GM23338 (cell line): ENCODE results near the gene RGS19. TPM values are rescaled to one million over a fixed set of nuclear protein-coding genes. Genes with fewer than 3 reads are reported as not detected.

ENCODE experiments used
- ATAC-seq: fragments of 200-7000 bp; cut with Tn5 transposase; 3 replicates; pipeline ENCODE4 v1.9.1; 2020
- DNase-seq: peaks from one replicate; pipeline ENCODE4 v3.0.0-alpha.2; 2015; ENCODE audit warnings: low spot score
- H2AFZ ChIP-seq: fragments of 200-600 bp; sonication (generic); 2 replicates; pipeline ENCODE4 v1.8.0; 2016; ENCODE audit warnings: antibody characterized with exemption, mild to moderate bottlenecking, moderate library complexity
- H3F3A ChIP-seq: fragments of 200-600 bp; sonication (generic); replicated peaks from 2 replicates; pipeline ENCODE4 v1.8.0; 2017; ENCODE audit warnings: antibody characterized with exemption, mixed run types, low read depth
- H3K27ac ChIP-seq: fragments of 200-600 bp; sonication (generic); 2 replicates; pipeline ENCODE4 v1.6.1; 2016; ENCODE audit warnings: low read depth
- H3K27me3 ChIP-seq: fragments of 200-600 bp; sonication (generic); 2 replicates; pipeline ENCODE4 v1.8.0; 2016; ENCODE audit warnings: mild to moderate bottlenecking, mixed run types, moderate library complexity; ENCODE audit not compliant: insufficient read depth
- H3K36me3 ChIP-seq: fragments of 200-600 bp; sonication (generic); 2 replicates; pipeline ENCODE4 v1.8.0; 2016; ENCODE audit warnings: mild to moderate bottlenecking; ENCODE audit not compliant: insufficient read depth
- H3K4me1 ChIP-seq: fragments of 200-600 bp; sonication (generic); 2 replicates; pipeline ENCODE4 v1.8.0; 2016; ENCODE audit warnings: mild to moderate bottlenecking, moderate library complexity; ENCODE audit not compliant: insufficient read depth
- H3K4me2 ChIP-seq: fragments of 200-600 bp; sonication (generic); 2 replicates; pipeline ENCODE4 v1.7.1; 2017; ENCODE audit warnings: mixed run types
- H3K4me3 ChIP-seq: fragments of 200-600 bp; sonication (generic); 2 replicates; pipeline ENCODE4 v1.6.1; 2016; ENCODE audit warnings: mixed run types
- H3K79me2 ChIP-seq: fragments of 200-600 bp; sonication (generic); replicated peaks from 2 replicates; pipeline ENCODE4 v1.8.0; 2017; ENCODE audit warnings: mild to moderate bottlenecking; ENCODE audit not compliant: insufficient read depth
- H3K9me2 ChIP-seq: fragments of 200-600 bp; sonication (generic); 2 replicates; pipeline ENCODE4 v1.8.0; 2017; ENCODE audit not compliant: insufficient read depth
- H4K20me1 ChIP-seq: fragments of 200-600 bp; sonication (generic); replicated peaks from 2 replicates; pipeline ENCODE4 v1.8.0; 2017; ENCODE audit warnings: mild to moderate bottlenecking; ENCODE audit not compliant: insufficient read depth
- H3K27ac Mint-ChIP-seq: 2 replicates; pipeline ENCODE4 v1.8.0; 2020; ENCODE audit warnings: inconsistent platforms, mild to moderate bottlenecking, moderate library complexity, mixed read lengths
- H3K27me3 Mint-ChIP-seq: 3 replicates; pipeline ENCODE4 v1.8.0; 2022; ENCODE audit warnings: low read depth, mild to moderate bottlenecking, moderate library complexity, mixed read lengths, inconsistent platforms; ENCODE audit not compliant: insufficient read depth, poor library complexity
- H3K36me3 Mint-ChIP-seq: 3 replicates; pipeline ENCODE4 v1.8.0; 2021; ENCODE audit warnings: low read depth, mild to moderate bottlenecking, inconsistent platforms, moderate library complexity, mixed read lengths
- H3K4me1 Mint-ChIP-seq: 3 replicates; pipeline ENCODE4 v1.8.0; 2020; ENCODE audit warnings: mild to moderate bottlenecking, inconsistent platforms, mixed read lengths
- H3K4me3 Mint-ChIP-seq: 3 replicates; pipeline ENCODE4 v1.8.0; 2021; ENCODE audit warnings: moderate library complexity, mild to moderate bottlenecking, inconsistent platforms, mixed read lengths
- H3K9me3 Mint-ChIP-seq: 3 replicates; pipeline ENCODE4 v1.8.0; 2020; ENCODE audit warnings: moderate library complexity, mild to moderate bottlenecking, inconsistent platforms, mixed read lengths
- CREB1 ChIP-seq: fragments of 250-450 bp; sonication (Bioruptor Pico); IDR thresholded peaks from 2 replicates; pipeline ENCODE4 v1.5.0; 2020; ENCODE audit warnings: low read depth, mild to moderate bottlenecking, moderate library complexity
- ETS1 ChIP-seq: IDR thresholded peaks from 2 replicates; pipeline ENCODE4 v1.6.1; 2016; ENCODE audit warnings: antibody characterized with exemption
- EZH2 ChIP-seq: fragments of 200-600 bp; sonication (generic); IDR thresholded peaks from one replicate; pipeline ENCODE4 v1.8.0; 2017; ENCODE audit warnings: antibody characterized with exemption, mild to moderate bottlenecking, low read depth; ENCODE audit not compliant: unreplicated experiment
- EZH2phosphoT487 ChIP-seq: fragments of 200-600 bp; sonication (generic); IDR thresholded peaks from one replicate; pipeline ENCODE4 v1.8.1; 2018; ENCODE audit warnings: antibody characterized with exemption; ENCODE audit not compliant: unreplicated experiment
- JUNB ChIP-seq: IDR thresholded peaks from one replicate; pipeline ENCODE4 v1.6.1; 2016; ENCODE audit warnings: antibody characterized with exemption; ENCODE audit not compliant: unreplicated experiment
- NANOG ChIP-seq: IDR thresholded peaks from 2 replicates; pipeline ENCODE4 v1.6.1; 2016; ENCODE audit warnings: antibody characterized with exemption, borderline replicate concordance
- POLR2AphosphoS5 ChIP-seq: IDR thresholded peaks from 2 replicates; pipeline ENCODE4 v1.6.1; 2016; ENCODE audit warnings: antibody characterized with exemption, low read depth
- REST ChIP-seq: IDR thresholded peaks from one replicate; pipeline ENCODE4 v1.6.1; 2018; ENCODE audit warnings: antibody characterized with exemption; ENCODE audit not compliant: unreplicated experiment
- STAT1 ChIP-seq: IDR thresholded peaks from one replicate; pipeline ENCODE4 v1.6.1; 2016; ENCODE audit warnings: antibody characterized with exemption; ENCODE audit not compliant: unreplicated experiment
- ZNF114 ChIP-seq: fragments of 250-450 bp; sonication (Bioruptor Pico); IDR thresholded peaks from 2 replicates; pipeline ENCODE4 v1.5.0; 2020; ENCODE audit warnings: mild to moderate bottlenecking, moderate library complexity
- ZNF331 ChIP-seq: fragments of 250-450 bp; sonication (Bioruptor Pico); IDR thresholded peaks from 2 replicates; pipeline ENCODE4 v1.5.0; 2020; ENCODE audit warnings: low read depth, mild to moderate bottlenecking, moderate library complexity
- ZNF462 ChIP-seq: fragments of 250-450 bp; sonication (Bioruptor Pico); IDR thresholded peaks from 2 replicates; pipeline ENCODE4 v1.5.0; 2020; ENCODE audit warnings: mild to moderate bottlenecking, moderate library complexity
- polyA plus RNA-seq: library from polyadenylated mRNA; unstranded; fragments of >200 nt; fragmentation: Nextera tagmentation; extraction: Ambion mirVana; gene quantifications from 2 replicates; pipeline ENCODE4 v1.2.1, GENCODE V29; 2016
- total RNA-seq: library from RNA; depleted of rRNA; stranded (reverse); fragments of >200 nt; shearing (Covaris generic); gene quantifications from 2 replicates; pipeline ENCODE4 v1.2.3, GENCODE V29; 2014
- TF ChIP-seq, protein P1 (sequence below), 2 experiments: fragments of 200-600 bp in 1 of 2; sonication (generic) in 1 of 2; conservative IDR thresholded peaks; 2 replicates each; pipeline versions ENCODE4 v1.5.1 to v1.6.1; 2016 to 2017; ENCODE audit warnings: antibody characterized with exemption in 2 of 2, low read depth in 2 of 2, mild to moderate bottlenecking in 2 of 2, moderate library complexity in 1 of 2

RGS19 gene
- total and polyA plus RNA-seq, 2 experiments from 2014 or later = 13.1 to 19.7 TPM

DNA sequence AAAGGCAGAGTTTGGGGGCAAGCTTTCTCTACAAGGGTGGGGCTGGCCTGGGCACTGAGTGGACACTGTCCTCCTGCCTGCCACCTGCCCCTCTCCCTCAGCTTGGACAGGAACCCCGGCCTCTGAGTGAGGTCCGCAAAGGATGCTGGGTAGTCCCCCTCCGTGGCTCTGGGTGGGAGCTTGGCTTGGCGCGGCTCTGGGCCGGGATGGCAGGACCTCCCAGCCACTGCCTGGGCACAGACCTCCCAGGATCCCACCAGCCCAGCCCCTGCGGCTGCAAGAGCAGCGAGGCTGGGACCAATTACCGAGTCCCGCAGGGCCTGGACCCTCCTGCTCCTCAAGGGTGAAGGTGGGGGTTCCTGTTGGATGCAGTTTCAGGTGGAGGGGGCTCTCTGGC, 27.0 kb downstream of the RGS19 start:
- 0 out of 2 replicates have a peak, but pooled peaks cover 5% of the 10 kb centered on the region for H3F3A ChIP-seq
- H3K4me2 ChIP-seq = no peak overlapping the region
- no peaks in the 10 kb centered on the region for H3K36me3 Mint-ChIP-seq
- TF ChIP-seq EZH2phosphoT487 (no peak), REST (no peak), ZNF462 (CRISPR knock-in tag) (no peak), STAT1 (no peak), NANOG (no peak), EZH2 (no peak), ZNF114 (CRISPR knock-in tag) (no peak), JUNB (no peak), POLR2AphosphoS5 (no peak), ZNF331 (CRISPR knock-in tag) (no peak), CREB1 (CRISPR knock-in tag) (no peak), ETS1 (no peak)
- TF ChIP-seq, protein P1, sequence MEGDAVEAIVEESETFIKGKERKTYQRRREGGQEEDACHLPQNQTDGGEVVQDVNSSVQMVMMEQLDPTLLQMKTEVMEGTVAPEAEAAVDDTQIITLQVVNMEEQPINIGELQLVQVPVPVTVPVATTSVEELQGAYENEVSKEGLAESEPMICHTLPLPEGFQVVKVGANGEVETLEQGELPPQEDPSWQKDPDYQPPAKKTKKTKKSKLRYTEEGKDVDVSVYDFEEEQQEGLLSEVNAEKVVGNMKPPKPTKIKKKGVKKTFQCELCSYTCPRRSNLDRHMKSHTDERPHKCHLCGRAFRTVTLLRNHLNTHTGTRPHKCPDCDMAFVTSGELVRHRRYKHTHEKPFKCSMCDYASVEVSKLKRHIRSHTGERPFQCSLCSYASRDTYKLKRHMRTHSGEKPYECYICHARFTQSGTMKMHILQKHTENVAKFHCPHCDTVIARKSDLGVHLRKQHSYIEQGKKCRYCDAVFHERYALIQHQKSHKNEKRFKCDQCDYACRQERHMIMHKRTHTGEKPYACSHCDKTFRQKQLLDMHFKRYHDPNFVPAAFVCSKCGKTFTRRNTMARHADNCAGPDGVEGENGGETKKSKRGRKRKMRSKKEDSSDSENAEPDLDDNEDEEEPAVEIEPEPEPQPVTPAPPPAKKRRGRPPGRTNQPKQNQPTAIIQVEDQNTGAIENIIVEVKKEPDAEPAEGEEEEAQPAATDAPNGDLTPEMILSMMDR (conservative IDR thresholded peaks at IDR 0.05; ENCODE audit: low read depth in 2 of 2) = no peak
- no peak overlapping the region for H3K4me3 Mint-ChIP-seq
- H3K4me3 ChIP-seq = no peak overlapping the region
- no peak overlapping the region for H2AFZ ChIP-seq
- H3K27ac ChIP-seq = no peak overlapping the region
- peaks cover 23% of the 10 kb centered on the region for H3K4me1 Mint-ChIP-seq
- H3K9me3 Mint-ChIP-seq = no peaks in the 10 kb centered on the region
- no peak for ATAC-seq
- no peaks in the 10 kb centered on the region for H3K36me3 ChIP-seq
- DNase-seq = no peak
- H3K27ac Mint-ChIP-seq = no peak overlapping the region
- peaks cover 31% of the 10 kb centered on the region for H3K27me3 ChIP-seq
- peaks cover 11% of the 10 kb centered on the region; the same call in 1 of the 2 replicates for H3K4me1 ChIP-seq
- H3K79me2 ChIP-seq = no peaks in the 10 kb centered on the region
- H3K27me3 Mint-ChIP-seq = peaks cover 46% of the 10 kb centered on the region
- H3K9me2 ChIP-seq = no peaks in the 10 kb centered on the region
- H4K20me1 ChIP-seq = no peaks in the 10 kb centered on the region
